ENCODE measurements around the gene LAPTM5.

DNA sequence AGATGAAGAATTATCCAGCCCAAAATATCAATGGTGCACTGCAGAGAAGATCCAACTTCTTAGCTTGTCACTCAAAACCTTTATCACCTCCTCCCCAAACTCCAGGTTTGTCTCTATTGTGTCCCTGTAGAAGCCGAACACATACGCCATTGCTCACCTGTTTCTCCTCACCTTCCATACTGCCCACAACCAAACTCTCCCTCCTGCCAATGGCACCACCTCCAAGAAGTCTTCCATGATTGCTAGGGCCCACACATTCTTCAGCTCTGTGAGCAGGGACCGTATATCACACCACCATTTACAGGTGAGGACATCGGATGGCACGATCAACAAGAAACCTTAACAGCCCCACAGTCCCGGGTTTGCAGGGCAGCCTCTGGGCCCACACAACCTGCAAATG is 2.2 kb downstream of the LAPTM5 start:
- TF ChIP-seq, protein P1, sequence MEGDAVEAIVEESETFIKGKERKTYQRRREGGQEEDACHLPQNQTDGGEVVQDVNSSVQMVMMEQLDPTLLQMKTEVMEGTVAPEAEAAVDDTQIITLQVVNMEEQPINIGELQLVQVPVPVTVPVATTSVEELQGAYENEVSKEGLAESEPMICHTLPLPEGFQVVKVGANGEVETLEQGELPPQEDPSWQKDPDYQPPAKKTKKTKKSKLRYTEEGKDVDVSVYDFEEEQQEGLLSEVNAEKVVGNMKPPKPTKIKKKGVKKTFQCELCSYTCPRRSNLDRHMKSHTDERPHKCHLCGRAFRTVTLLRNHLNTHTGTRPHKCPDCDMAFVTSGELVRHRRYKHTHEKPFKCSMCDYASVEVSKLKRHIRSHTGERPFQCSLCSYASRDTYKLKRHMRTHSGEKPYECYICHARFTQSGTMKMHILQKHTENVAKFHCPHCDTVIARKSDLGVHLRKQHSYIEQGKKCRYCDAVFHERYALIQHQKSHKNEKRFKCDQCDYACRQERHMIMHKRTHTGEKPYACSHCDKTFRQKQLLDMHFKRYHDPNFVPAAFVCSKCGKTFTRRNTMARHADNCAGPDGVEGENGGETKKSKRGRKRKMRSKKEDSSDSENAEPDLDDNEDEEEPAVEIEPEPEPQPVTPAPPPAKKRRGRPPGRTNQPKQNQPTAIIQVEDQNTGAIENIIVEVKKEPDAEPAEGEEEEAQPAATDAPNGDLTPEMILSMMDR (IDR thresholded peaks at IDR 0.05; ENCODE audit: low read depth, low read length) = no peak
- no peak for TF ChIP-seq POLR2A (IDR thresholded peaks at IDR 0.05; ENCODE audit: extremely low read depth, insufficient read length)
- TF ChIP-seq, protein P2, sequence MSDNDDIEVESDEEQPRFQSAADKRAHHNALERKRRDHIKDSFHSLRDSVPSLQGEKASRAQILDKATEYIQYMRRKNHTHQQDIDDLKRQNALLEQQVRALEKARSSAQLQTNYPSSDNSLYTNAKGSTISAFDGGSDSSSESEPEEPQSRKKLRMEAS (IDR thresholded peaks at IDR 0.05; ENCODE audit: low read depth, low read length) = no peak
- no peak for TF ChIP-seq MYC (IDR thresholded peaks at IDR 0.05; ENCODE audit: low read depth, low read length)
